T-helper 2 cell treated with Interferon-gamma antibody and Interleukin-4, amounts not matched to agents 5 μg/mL and 100 μg/mL, for 36 hours (primary cell): Measurements from ENCODE around the gene GRPEL2.

ENCODE experiments used
- DNase-seq: peaks from one replicate; pipeline ENCODE4 v3.0.0; 2021; ENCODE audit warnings: low spot score
- H3K27ac Mint-ChIP-seq: one replicate; pipeline ENCODE4 v1.8.0; 2021; ENCODE audit warnings: mild to moderate bottlenecking, mixed read lengths
- H3K27me3 Mint-ChIP-seq: one replicate; pipeline ENCODE4 v1.8.0; 2021; ENCODE audit warnings: low read depth, mixed read lengths
- H3K36me3 Mint-ChIP-seq: one replicate; pipeline ENCODE4 v1.8.0; 2021; ENCODE audit warnings: low read depth, mixed read lengths
- H3K4me1 Mint-ChIP-seq: one replicate; pipeline ENCODE4 v1.8.0; 2021; ENCODE audit warnings: low read depth, mixed read lengths
- H3K4me3 Mint-ChIP-seq: one replicate; pipeline ENCODE4 v1.8.0; 2022; ENCODE audit warnings: mild to moderate bottlenecking, moderate library complexity, mixed read lengths
- H3K9me3 Mint-ChIP-seq: one replicate; pipeline ENCODE4 v1.8.0; 2021; ENCODE audit warnings: mixed read lengths

Gene GRPEL2

GRCh38 chr5:149310488-149310887 lies 34.8 kb upstream of the GRPEL2 start:
- no peak for DNase-seq
- Mint-ChIP-seq H3K4me1 (no peaks in the 10 kb centered on the region), H3K9me3 (no peaks in the 10 kb centered on the region), H3K27me3 (peaks cover 3% of the 10 kb centered on the region), H3K27ac (no peak overlapping the region), H3K4me3 (no peak overlapping the region), H3K36me3 (no peaks in the 10 kb centered on the region)

- no peak overlapping the region for H3K27ac Mint-ChIP-seq
- no peaks in the 10 kb centered on the region for H3K9me3 Mint-ChIP-seq
- H3K4me1 Mint-ChIP-seq: no peaks in the 10 kb centered on the region
- peaks cover 3% of the 10 kb centered on the region for H3K27me3 Mint-ChIP-seq
- DNase-seq: no peak
- H3K4me3 Mint-ChIP-seq: no peak overlapping the region
- H3K36me3 Mint-ChIP-seq: no peaks in the 10 kb centered on the region
These were observed 34.2 kb upstream of the GRPEL2 start for GRCh38 chr5:149310947-149311658.

GRCh38 chr5:149313151-149313841 lies 32.0 kb upstream of the GRPEL2 start:
- DNase-seq: no peak
- Mint-ChIP-seq H3K4me3 (no peak overlapping the region), H3K27me3 (peaks cover 3% of the 10 kb centered on the region), H3K4me1 (no peaks in the 10 kb centered on the region), H3K27ac (no peak overlapping the region), H3K36me3 (no peaks in the 10 kb centered on the region), H3K9me3 (no peaks in the 10 kb centered on the region)

- no peak for DNase-seq
- no peak overlapping the region for H3K4me3 Mint-ChIP-seq
- H3K4me1 Mint-ChIP-seq: no peaks in the 10 kb centered on the region
- no peaks in the 10 kb centered on the region for H3K9me3 Mint-ChIP-seq
- no peaks in the 10 kb centered on the region for H3K36me3 Mint-ChIP-seq
- H3K27ac Mint-ChIP-seq: no peak overlapping the region
- H3K27me3 Mint-ChIP-seq: peaks cover 2% of the 10 kb centered on the region
These were observed 30.7 kb upstream of the GRPEL2 start for GRCh38 chr5:149314571-149315111.

GRCh38 chr5:149315753-149316152 lies 29.5 kb upstream of the GRPEL2 start:
- Mint-ChIP-seq H3K36me3 (no peaks in the 10 kb centered on the region), H3K27me3 (peaks cover 2% of the 10 kb centered on the region), H3K4me3 (no peak overlapping the region), H3K27ac (no peak overlapping the region), H3K9me3 (no peaks in the 10 kb centered on the region), H3K4me1 (no peaks in the 10 kb centered on the region)
- no peak for DNase-seq

- H3K4me1 Mint-ChIP-seq: no peaks in the 10 kb centered on the region
- no peak for DNase-seq
- no peak overlapping the region for H3K27ac Mint-ChIP-seq
- no peaks in the 10 kb centered on the region for H3K9me3 Mint-ChIP-seq
- H3K4me3 Mint-ChIP-seq: no peak overlapping the region
- peaks cover 2% of the 10 kb centered on the region for H3K27me3 Mint-ChIP-seq
- H3K36me3 Mint-ChIP-seq: no peaks in the 10 kb centered on the region
These were observed 27.8 kb upstream of the GRPEL2 start for GRCh38 chr5:149317281-149318048.

- no peak for DNase-seq
- H3K4me3 Mint-ChIP-seq: no peak overlapping the region
- no peaks in the 10 kb centered on the region for H3K27me3 Mint-ChIP-seq
- H3K27ac Mint-ChIP-seq: no peak overlapping the region
- no peaks in the 10 kb centered on the region for H3K4me1 Mint-ChIP-seq
- no peaks in the 10 kb centered on the region for H3K36me3 Mint-ChIP-seq
- H3K9me3 Mint-ChIP-seq: no peaks in the 10 kb centered on the region
These were observed 26.1 kb upstream of the GRPEL2 start for GRCh38 chr5:149319174-149319573.

- H3K4me1 Mint-ChIP-seq: no peaks in the 10 kb centered on the region
- H3K4me3 Mint-ChIP-seq: no peak overlapping the region
- no peak overlapping the region for H3K27ac Mint-ChIP-seq
- no peaks in the 10 kb centered on the region for H3K36me3 Mint-ChIP-seq
- no peaks in the 10 kb centered on the region for H3K27me3 Mint-ChIP-seq
- DNase-seq: no peak
- H3K9me3 Mint-ChIP-seq: no peaks in the 10 kb centered on the region
These were observed 24.4 kb upstream of the GRPEL2 start for GRCh38 chr5:149320791-149321330.

GRCh38 chr5:149322518-149322917 lies 22.8 kb upstream of the GRPEL2 start:
- Mint-ChIP-seq H3K4me1 (no peaks in the 10 kb centered on the region), H3K27me3 (no peaks in the 10 kb centered on the region), H3K27ac (no peak overlapping the region), H3K9me3 (no peaks in the 10 kb centered on the region), H3K36me3 (no peaks in the 10 kb centered on the region), H3K4me3 (no peak overlapping the region)
- DNase-seq: no peak

GRCh38 chr5:149323210-149323609 lies 22.1 kb upstream of the GRPEL2 start:
- Mint-ChIP-seq H3K27me3 (no peaks in the 10 kb centered on the region), H3K36me3 (no peaks in the 10 kb centered on the region), H3K4me1 (no peaks in the 10 kb centered on the region), H3K27ac (no peak overlapping the region), H3K4me3 (no peak overlapping the region), H3K9me3 (no peaks in the 10 kb centered on the region)
- DNase-seq: no peak

GRCh38 chr5:149323621-149324205 lies 21.6 kb upstream of the GRPEL2 start:
- no peak for DNase-seq
- H3K9me3 Mint-ChIP-seq: no peaks in the 10 kb centered on the region
- H3K27ac Mint-ChIP-seq: no peak overlapping the region
- no peaks in the 10 kb centered on the region for H3K4me1 Mint-ChIP-seq
- no peaks in the 10 kb centered on the region for H3K27me3 Mint-ChIP-seq
- no peak overlapping the region for H3K4me3 Mint-ChIP-seq
- no peaks in the 10 kb centered on the region for H3K36me3 Mint-ChIP-seq

GRCh38 chr5:149324641-149325040 lies 20.7 kb upstream of the GRPEL2 start:
- H3K4me1 Mint-ChIP-seq: no peaks in the 10 kb centered on the region

GRCh38 chr5:149325166-149325735 lies 20.0 kb upstream of the GRPEL2 start:
- Mint-ChIP-seq H3K4me1 (no peaks in the 10 kb centered on the region), H3K4me3 (no peak overlapping the region), H3K36me3 (no peaks in the 10 kb centered on the region), H3K27ac (no peak overlapping the region), H3K9me3 (no peaks in the 10 kb centered on the region), H3K27me3 (no peaks in the 10 kb centered on the region)
- DNase-seq: no peak

More at GRCh38 chr5:149324641-149325040, 20.7 kb upstream of the GRPEL2 start:
- H3K4me3 Mint-ChIP-seq: no peak overlapping the region
- no peak overlapping the region for H3K27ac Mint-ChIP-seq
- DNase-seq: no peak
- H3K27me3 Mint-ChIP-seq: no peaks in the 10 kb centered on the region
- H3K9me3 Mint-ChIP-seq: no peaks in the 10 kb centered on the region
- H3K36me3 Mint-ChIP-seq: no peaks in the 10 kb centered on the region
